GM23248 (cell line): ENCODE results near the gene CLIP2. TPM values are rescaled to one million over a fixed set of nuclear protein-coding genes. Genes with fewer than 3 reads are reported as not detected.
"Not testable (repeated sequence)": the region's sequence is repeated elsewhere in the genome, so short reads cannot be mapped to it uniquely, and the experiment has no call there.

Source experiments
- DNase-seq: peaks from one replicate; pipeline ENCODE4 v3.0.0-alpha.2; 2015
- H2AFZ ChIP-seq: fragments of 200-600 bp; sonication (generic); 2 replicates; pipeline ENCODE4 v1.6.1; 2016; ENCODE audit warnings: antibody characterized with exemption
- H3F3A ChIP-seq: fragments of 200-600 bp; sonication (generic); 2 replicates; pipeline ENCODE4 v1.6.1; 2016; ENCODE audit warnings: mild to moderate bottlenecking, antibody characterized with exemption, mixed run types; ENCODE audit not compliant: insufficient read depth
- H3K27ac ChIP-seq: fragments of 200-600 bp; sonication (generic); 2 replicates; pipeline ENCODE4 v1.5.1; 2016; ENCODE audit warnings: mild to moderate bottlenecking
- H3K27me3 ChIP-seq: fragments of 200-600 bp; sonication (generic); replicated peaks from 2 replicates; pipeline ENCODE4 v1.6.1; 2016; ENCODE audit warnings: mild to moderate bottlenecking; ENCODE audit not compliant: insufficient read depth
- H3K36me3 ChIP-seq: fragments of 200-600 bp; sonication (generic); 2 replicates; pipeline ENCODE4 v1.6.1; 2016; ENCODE audit warnings: low read depth, mild to moderate bottlenecking
- H3K4me1 ChIP-seq: fragments of 200-600 bp; sonication (generic); 2 replicates; pipeline ENCODE4 v1.6.1; 2016; ENCODE audit warnings: mild to moderate bottlenecking; ENCODE audit not compliant: insufficient read depth
- H3K4me2 ChIP-seq: fragments of 200-600 bp; sonication (generic); one replicate; pipeline ENCODE4 v1.6.1; 2016; ENCODE audit warnings: mild to moderate bottlenecking; ENCODE audit not compliant: unreplicated experiment
- H3K4me3 ChIP-seq: fragments of 200-600 bp; sonication (generic); 2 replicates; pipeline ENCODE4 v1.5.1; 2016; ENCODE audit warnings: mild to moderate bottlenecking
- H3K79me2 ChIP-seq: fragments of 200-600 bp; sonication (generic); 2 replicates; pipeline ENCODE4 v1.6.1; 2016; ENCODE audit warnings: mild to moderate bottlenecking; ENCODE audit not compliant: insufficient read depth
- H3K9ac ChIP-seq: fragments of 200-600 bp; sonication (generic); 2 replicates; pipeline ENCODE4 v1.6.1; 2016; ENCODE audit warnings: mild to moderate bottlenecking
- H3K9me2 ChIP-seq: fragments of 200-600 bp; sonication (generic); 2 replicates; pipeline ENCODE4 v1.6.1; 2016; ENCODE audit warnings: mixed run types, mild to moderate bottlenecking, moderate library complexity; ENCODE audit not compliant: insufficient read depth
- H3K9me3 ChIP-seq: fragments of 200-600 bp; sonication (generic); one replicate; pipeline ENCODE4 v1.6.1; 2017; ENCODE audit warnings: low read depth
- H4K20me1 ChIP-seq: fragments of 200-600 bp; sonication (generic); 2 replicates; pipeline ENCODE4 v1.6.0; 2016; ENCODE audit not compliant: insufficient read depth
- EZH2 ChIP-seq: fragments of 200-600 bp; sonication (generic); IDR thresholded peaks from 2 replicates; pipeline ENCODE4 v1.6.1; 2018; ENCODE audit warnings: antibody characterized with exemption, mild to moderate bottlenecking; ENCODE audit not compliant: insufficient read depth, poor library complexity, severe bottlenecking
- EZH2phosphoT487 ChIP-seq: fragments of 200-600 bp; sonication (generic); IDR thresholded peaks from 2 replicates; pipeline ENCODE4 v1.6.1; 2018; ENCODE audit warnings: antibody characterized with exemption, moderate library complexity, mild to moderate bottlenecking, low read depth; ENCODE audit not compliant: insufficient read depth
- WGBS, 2 experiments: methylation state at CpG; one replicate each; pipeline ENCODE4 v1.1.6; 2015 to 2017; ENCODE audit warnings: low lambda C conversion rate in 2 of 2, low coverage in 1 of 2; ENCODE audit errors: missing lambda C conversion rate in 2 of 2; 5-methylcytosine and 5-hydroxymethylcytosine counted together
- in situ Hi-C: fragments of 300-500 bp; cut with MboI; formaldehyde crosslinking; loops from 2 replicates; pipeline ENCODE4 v1.15.0; 2020
- polyA plus RNA-seq: library from polyadenylated mRNA; unstranded; fragments of >200 nt; fragmentation: Nextera tagmentation; extraction: Ambion mirVana; gene quantifications from 2 replicates; pipeline ENCODE4 v1.2.1, GENCODE V29; 2016
- total RNA-seq: library from RNA; depleted of rRNA; stranded (reverse); fragments of >200 nt; shearing (Covaris generic); gene quantifications from 2 replicates; pipeline ENCODE4 v1.2.3, GENCODE V29; 2014

Gene CLIP2
- total and polyA plus RNA-seq, 2 experiments from 2014 or later, result 13.2 to 40.7 TPM

DNA sequence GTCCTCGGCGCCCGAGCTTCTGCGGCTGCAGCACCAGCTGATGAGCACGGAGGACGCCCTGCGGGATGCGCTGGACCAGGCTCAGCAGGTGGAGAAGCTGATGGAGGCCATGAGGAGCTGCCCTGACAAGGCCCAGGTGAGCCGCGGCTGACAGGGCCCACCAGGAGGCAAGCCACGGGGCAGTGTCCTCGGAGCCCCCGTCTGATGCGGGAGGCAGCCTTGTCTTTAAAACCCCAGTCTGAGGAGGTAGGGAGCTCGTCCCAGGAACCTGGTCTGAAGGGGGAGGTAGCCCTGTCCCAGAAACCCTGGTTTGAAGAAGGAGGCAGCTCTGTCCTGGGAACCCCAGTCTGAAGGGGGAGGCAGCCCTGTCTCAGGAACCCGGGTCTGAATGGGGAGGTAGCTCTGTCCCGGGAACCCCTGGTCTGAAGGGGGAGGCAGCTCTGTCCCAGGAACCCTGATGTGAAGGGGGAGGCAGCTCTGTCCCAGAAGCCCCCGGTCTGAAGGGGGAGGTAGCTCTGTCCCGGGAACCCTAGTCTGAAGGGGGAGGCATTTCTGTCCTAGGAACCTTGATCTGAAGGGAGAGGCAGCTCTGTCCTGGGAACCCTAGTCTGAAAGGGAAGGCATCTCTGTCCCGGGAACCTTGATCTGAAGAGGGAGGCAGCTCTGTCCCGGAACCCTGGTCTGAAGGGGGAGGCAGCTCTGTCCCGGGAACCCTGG, 111.4 kb downstream of the CLIP2 start:
- no peak for DNase-seq
- Histone ChIP-seq H3F3A (no peaks in the 10 kb centered on the region), H2AFZ (no peak overlapping the region), H3K27me3 (no peaks in the 10 kb centered on the region), H3K4me1 (no peaks in the 10 kb centered on the region), H3K4me3 (no peak overlapping the region), H3K9ac (no peak overlapping the region), H3K4me2 (no peak overlapping the region), H3K27ac (no peak overlapping the region), H4K20me1 (no peaks in the 10 kb centered on the region), H3K9me2 (no peaks in the 10 kb centered on the region), H3K36me3 (peaks cover 3% of the 10 kb centered on the region; the same call in 1 of the 2 replicates), H3K9me3 (no peaks in the 10 kb centered on the region), H3K79me2 (no peaks in the 10 kb centered on the region)
- WGBS, 2 experiments, result 79 to 84% methylated on average over 22 of the region's 22 CpGs
- in situ Hi-C loops, result loop anchor here (10.0 kb wide), 1 partner anchor 336 kb away; no protein-coding TSS in a partner anchor
- TF ChIP-seq EZH2phosphoT487 (no peak), EZH2 (no peak)

DNA sequence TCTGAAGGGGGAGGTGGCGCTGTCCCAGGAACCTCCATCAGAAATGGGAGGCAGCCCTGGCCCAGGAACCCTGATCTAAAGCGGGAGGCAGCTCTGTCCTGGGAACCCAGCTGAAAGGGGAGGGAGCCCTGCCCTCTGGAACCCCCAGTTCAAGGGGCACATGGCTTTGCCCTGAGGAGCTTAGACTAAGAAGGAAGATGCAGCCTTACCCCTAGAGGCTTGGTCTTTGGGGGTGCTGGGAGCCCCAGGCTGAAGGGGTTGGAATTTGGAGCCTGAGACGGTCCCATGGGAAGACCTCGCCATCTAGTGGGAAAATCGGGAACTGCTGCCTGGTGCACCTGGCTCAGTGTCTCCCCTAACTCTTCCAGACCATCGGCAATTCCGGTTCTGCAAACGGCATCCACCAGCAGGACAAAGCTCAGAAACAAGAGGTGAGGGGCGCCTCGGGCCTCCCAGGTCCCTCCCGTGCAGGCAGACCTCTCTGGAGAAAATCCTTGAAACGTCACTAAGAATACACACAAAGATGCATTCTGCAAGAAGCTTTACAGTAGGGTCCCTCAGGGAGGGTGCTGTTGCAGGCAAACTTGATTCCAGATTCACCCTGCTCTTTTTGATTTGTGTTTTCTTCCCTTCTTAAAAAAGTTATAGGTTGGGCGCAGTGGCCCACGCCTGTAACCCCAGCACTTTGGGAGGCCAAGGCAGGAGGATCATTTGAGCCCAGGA, 112.1 kb downstream of the CLIP2 start:
- H3K79me2 ChIP-seq, result no peaks in the 10 kb centered on the region
- H3K4me2 ChIP-seq, result no peak overlapping the region
- H3K36me3 ChIP-seq, result peaks cover 3% of the 10 kb centered on the region; the same call in 1 of the 2 replicates
- no peaks in the 10 kb centered on the region for H3K27me3 ChIP-seq
- no peaks in the 10 kb centered on the region for H4K20me1 ChIP-seq
- H3K4me3 ChIP-seq, result no peak overlapping the region
- H3K9me3 ChIP-seq, result no peaks in the 10 kb centered on the region
- H3K9me2 ChIP-seq, result no peaks in the 10 kb centered on the region
- TF ChIP-seq EZH2 (no peak), EZH2phosphoT487 (no peak)
- no peak overlapping the region for H2AFZ ChIP-seq
- no peak overlapping the region for H3K27ac ChIP-seq
- no peaks in the 10 kb centered on the region for H3K4me1 ChIP-seq
- in situ Hi-C loops, result loop anchor here (10.0 kb wide), 1 partner anchor 336 kb away; no protein-coding TSS in a partner anchor
- H3K9ac ChIP-seq, result no peak overlapping the region
- no peaks in the 10 kb centered on the region for H3F3A ChIP-seq
- peak; percentile 65 for DNase-seq
- WGBS, 2 experiments, result 37 to 38% methylated on average over 14 of the region's 14 CpGs

DNA sequence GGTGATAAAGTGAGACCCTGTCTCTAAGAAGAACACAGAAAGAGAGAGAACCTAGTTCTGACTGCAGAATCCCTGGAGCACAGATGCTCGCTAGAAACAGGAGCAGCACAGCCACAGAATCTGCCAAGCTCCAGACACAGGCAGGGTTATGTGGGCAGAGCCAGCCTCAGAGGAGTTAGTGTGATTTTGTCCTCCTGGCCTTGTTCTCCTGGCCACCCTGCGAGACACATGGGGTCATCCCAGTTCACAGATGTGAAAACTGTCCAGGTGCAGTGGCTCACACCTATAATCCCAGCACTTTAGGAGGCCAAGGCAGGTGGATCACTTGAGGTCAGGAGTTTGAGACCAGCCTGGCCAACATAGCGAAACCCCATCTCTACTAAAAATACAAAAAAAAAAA, 113.5 kb downstream of the CLIP2 start:
- H3K79me2 ChIP-seq, H2AFZ ChIP-seq, H3K4me2 ChIP-seq, H3K4me3 ChIP-seq, H3K9me3 ChIP-seq, H3K36me3 ChIP-seq, DNase-seq, H3K27ac ChIP-seq, H3F3A ChIP-seq, H3K4me1 ChIP-seq, H3K9ac ChIP-seq, H3K9me2 ChIP-seq, H3K27me3 ChIP-seq, H4K20me1 ChIP-seq: not testable (repeated sequence)
- in situ Hi-C loops, result loop anchor here (10.0 kb wide), 1 partner anchor 338 kb away; no protein-coding TSS in a partner anchor
- 89 to 92% methylated on average over 3 of the region's 3 CpGs for WGBS, 2 experiments

DNA sequence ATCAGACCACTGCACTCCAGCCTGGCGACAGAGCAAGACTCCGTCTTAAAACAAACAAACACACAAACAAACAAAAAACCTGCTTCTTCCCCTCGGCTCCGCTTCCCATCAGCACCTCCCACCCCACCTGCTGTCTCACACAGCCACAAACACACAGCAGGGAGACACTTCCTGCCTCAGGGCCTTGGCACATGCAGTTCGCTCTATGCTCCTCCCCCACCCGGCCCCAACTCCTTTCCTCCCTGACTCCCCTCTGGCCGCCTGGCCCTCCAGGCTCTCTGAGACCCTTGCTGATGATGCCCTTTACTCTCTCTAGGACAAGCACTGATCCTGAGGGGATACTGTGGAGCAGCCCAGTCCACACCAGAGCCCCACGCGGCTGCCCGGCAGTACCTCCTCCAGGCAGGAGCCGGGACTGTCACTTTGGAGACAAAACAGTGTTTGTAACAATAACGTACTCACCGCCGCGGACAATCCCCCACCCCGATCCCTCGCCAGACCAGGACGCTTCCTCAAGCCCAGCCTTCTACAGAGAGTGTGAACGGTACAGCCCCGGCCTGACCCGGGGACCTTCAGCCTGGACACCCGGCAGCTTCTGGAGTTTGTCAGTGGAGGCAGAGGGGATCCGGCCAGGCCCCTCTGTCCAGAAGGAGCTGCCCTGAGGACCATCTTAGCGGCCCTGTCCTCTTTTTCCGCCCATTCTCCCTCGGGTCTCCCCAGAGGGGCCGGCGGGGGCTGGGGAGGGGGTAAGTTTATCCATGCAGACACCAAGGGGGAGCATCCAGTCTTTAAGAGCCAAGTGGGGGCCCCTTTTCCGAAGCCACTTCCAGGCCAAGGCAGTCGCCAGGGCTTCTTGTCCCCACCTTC, 114.5 kb downstream of the CLIP2 start:
- Histone ChIP-seq H3K4me3 (no peak overlapping the region), H2AFZ (no peak overlapping the region), H3K9me2 (no peaks in the 10 kb centered on the region), H3K36me3 (peaks cover 3% of the 10 kb centered on the region; the same call in 1 of the 2 replicates), H3K27ac (no peak overlapping the region), H3K9me3 (no peaks in the 10 kb centered on the region), H3K27me3 (no peaks in the 10 kb centered on the region), H4K20me1 (no peaks in the 10 kb centered on the region), H3F3A (0 out of 2 replicates have a peak, but pooled peaks cover 2% of the 10 kb centered on the region), H3K79me2 (no peaks in the 10 kb centered on the region), H3K4me2 (no peak overlapping the region), H3K9ac (no peak overlapping the region), H3K4me1 (no peaks in the 10 kb centered on the region)
- 89 to 90% methylated on average over 27 to 30 of the region's 30 CpGs for WGBS, 2 experiments
- TF ChIP-seq EZH2phosphoT487 (no peak), EZH2 (no peak)
- in situ Hi-C loops, result loop anchor here (10.0 kb wide), 1 partner anchor 339 kb away; no protein-coding TSS in a partner anchor
- DNase-seq, result no peak
